ENCODE results near the gene LCK. TPM values are rescaled to one million over a fixed set of nuclear protein-coding genes. Genes with fewer than 3 reads are reported as not detected.

Gene LCK
- total and polyA plus RNA-seq, 9 of the 15 experiments (the other 6 are each of a cell fraction or from before 2014, with no cell fraction given), result 0.04 to 0.47 (median 0.13) TPM; not detected in 6

DNA sequence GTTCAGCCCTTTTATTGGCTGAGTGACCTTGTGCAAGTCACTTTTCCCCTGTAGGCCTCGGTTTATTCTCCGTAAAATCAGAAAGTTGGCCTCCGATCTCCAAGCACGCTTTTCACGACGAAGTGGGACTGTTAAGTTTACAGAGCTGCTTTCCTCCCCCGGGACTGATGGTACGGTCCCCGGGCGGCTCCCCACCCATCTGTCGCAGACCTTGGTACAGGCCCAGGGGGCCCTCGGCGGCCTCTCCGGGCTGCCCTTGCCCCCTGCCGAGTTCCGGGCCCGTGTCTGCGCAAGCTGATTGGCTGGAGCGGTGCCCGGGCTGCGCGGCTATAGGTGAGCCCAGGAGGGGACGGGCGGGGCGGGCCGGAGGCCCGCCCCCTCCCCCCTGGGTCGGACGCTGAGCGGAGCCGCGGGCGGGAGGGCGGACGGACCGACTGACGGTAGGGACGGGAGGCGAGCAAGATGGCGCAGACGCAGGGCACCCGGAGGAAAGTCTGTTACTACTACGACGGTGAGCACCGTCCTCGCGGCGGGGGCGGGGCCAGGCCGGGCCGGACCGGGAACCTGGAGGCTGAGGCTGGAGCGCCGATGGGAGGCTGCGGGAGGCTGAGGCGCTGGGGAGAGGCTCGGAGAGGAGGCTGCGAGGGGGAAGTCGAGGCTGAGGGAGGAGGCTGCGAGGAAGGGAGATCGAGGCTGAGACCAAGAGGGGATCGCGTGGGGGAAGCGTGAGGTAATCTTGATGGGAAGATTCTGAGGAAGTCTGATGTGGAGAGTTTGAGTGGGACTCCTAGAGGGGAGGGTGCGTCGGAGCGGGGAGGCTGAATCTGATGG lies 40.9 kb downstream of the LCK start, which contains the start of gene HDAC1 (continued):
- TF ChIP-seq PHF21A (IDR thresholded peaks at IDR 0.05; ENCODE audit: borderline replicate concordance, low read depth) (peak; percentile 61; the same call in 1 of the 2 replicates), POLR2AphosphoS5 (IDR thresholded peaks at IDR 0.05; ENCODE audit: control insufficient read depth, insufficient read depth, low read depth, low read length) (peak; percentile 57; the same call in 1 of the 2 replicates), E2F3 (CRISPR knock-in tag; IDR thresholded peaks at IDR 0.05) (peak; percentile 59; the same call in 1 of the 2 replicates), GTF2E2 (tag; IDR thresholded peaks at IDR 0.05) (peak; percentile 72), KDM1A (IDR thresholded peaks at IDR 0.05) (peak; percentile 71 to 92; a peak in 3 of 4 replicates), ESRRB (CRISPR knock-in tag; IDR thresholded peaks at IDR 0.05; ENCODE audit: borderline replicate concordance) (0 out of 2 replicates have a peak, but pooled peaks have one; percentile 46), HDAC1 (IDR thresholded peaks at IDR 0.05) (peak; percentile 61 to 89; a peak in 2 of 4 replicates), CC2D1A (IDR thresholded peaks at IDR 0.05) (peak; percentile 78), SMARCA4 (IDR thresholded peaks at IDR 0.05) (peak; percentile 53), ZFX (CRISPR knock-in tag; IDR thresholded peaks at IDR 0.05) (peak; percentile 88)
- TF ChIP-seq, protein P1, sequence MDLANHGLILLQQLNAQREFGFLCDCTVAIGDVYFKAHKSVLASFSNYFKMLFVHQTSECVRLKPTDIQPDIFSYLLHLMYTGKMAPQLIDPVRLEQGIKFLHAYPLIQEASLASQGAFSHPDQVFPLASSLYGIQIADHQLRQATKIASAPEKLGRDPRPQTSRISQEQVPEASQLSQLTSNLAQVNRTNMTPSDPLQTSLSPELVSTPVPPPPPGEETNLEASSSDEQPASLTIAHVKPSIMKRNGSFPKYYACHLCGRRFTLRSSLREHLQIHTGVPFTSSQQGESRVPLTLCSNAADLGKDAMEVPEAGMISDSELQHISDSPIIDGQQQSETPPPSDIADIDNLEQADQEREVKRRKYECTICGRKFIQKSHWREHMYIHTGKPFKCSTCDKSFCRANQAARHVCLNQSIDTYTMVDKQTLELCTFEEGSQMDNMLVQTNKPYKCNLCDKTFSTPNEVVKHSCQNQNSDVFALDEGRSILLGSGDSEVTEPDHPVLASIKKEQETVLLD (IDR thresholded peaks at IDR 0.05), result peak; percentile 83
- TF ChIP-seq, protein P2, sequence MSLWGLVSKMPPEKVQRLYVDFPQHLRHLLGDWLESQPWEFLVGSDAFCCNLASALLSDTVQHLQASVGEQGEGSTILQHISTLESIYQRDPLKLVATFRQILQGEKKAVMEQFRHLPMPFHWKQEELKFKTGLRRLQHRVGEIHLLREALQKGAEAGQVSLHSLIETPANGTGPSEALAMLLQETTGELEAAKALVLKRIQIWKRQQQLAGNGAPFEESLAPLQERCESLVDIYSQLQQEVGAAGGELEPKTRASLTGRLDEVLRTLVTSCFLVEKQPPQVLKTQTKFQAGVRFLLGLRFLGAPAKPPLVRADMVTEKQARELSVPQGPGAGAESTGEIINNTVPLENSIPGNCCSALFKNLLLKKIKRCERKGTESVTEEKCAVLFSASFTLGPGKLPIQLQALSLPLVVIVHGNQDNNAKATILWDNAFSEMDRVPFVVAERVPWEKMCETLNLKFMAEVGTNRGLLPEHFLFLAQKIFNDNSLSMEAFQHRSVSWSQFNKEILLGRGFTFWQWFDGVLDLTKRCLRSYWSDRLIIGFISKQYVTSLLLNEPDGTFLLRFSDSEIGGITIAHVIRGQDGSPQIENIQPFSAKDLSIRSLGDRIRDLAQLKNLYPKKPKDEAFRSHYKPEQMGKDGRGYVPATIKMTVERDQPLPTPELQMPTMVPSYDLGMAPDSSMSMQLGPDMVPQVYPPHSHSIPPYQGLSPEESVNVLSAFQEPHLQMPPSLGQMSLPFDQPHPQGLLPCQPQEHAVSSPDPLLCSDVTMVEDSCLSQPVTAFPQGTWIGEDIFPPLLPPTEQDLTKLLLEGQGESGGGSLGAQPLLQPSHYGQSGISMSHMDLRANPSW (CRISPR knock-in tag; IDR thresholded peaks at IDR 0.05), result no peak
- TF ChIP-seq, protein P3, sequence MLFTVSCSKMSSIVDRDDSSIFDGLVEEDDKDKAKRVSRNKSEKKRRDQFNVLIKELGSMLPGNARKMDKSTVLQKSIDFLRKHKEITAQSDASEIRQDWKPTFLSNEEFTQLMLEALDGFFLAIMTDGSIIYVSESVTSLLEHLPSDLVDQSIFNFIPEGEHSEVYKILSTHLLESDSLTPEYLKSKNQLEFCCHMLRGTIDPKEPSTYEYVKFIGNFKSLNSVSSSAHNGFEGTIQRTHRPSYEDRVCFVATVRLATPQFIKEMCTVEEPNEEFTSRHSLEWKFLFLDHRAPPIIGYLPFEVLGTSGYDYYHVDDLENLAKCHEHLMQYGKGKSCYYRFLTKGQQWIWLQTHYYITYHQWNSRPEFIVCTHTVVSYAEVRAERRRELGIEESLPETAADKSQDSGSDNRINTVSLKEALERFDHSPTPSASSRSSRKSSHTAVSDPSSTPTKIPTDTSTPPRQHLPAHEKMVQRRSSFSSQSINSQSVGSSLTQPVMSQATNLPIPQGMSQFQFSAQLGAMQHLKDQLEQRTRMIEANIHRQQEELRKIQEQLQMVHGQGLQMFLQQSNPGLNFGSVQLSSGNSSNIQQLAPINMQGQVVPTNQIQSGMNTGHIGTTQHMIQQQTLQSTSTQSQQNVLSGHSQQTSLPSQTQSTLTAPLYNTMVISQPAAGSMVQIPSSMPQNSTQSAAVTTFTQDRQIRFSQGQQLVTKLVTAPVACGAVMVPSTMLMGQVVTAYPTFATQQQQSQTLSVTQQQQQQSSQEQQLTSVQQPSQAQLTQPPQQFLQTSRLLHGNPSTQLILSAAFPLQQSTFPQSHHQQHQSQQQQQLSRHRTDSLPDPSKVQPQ (CRISPR knock-in tag; IDR thresholded peaks at IDR 0.05; ENCODE audit: borderline replicate concordance), result no peak
- TF ChIP-seq, protein P4, sequence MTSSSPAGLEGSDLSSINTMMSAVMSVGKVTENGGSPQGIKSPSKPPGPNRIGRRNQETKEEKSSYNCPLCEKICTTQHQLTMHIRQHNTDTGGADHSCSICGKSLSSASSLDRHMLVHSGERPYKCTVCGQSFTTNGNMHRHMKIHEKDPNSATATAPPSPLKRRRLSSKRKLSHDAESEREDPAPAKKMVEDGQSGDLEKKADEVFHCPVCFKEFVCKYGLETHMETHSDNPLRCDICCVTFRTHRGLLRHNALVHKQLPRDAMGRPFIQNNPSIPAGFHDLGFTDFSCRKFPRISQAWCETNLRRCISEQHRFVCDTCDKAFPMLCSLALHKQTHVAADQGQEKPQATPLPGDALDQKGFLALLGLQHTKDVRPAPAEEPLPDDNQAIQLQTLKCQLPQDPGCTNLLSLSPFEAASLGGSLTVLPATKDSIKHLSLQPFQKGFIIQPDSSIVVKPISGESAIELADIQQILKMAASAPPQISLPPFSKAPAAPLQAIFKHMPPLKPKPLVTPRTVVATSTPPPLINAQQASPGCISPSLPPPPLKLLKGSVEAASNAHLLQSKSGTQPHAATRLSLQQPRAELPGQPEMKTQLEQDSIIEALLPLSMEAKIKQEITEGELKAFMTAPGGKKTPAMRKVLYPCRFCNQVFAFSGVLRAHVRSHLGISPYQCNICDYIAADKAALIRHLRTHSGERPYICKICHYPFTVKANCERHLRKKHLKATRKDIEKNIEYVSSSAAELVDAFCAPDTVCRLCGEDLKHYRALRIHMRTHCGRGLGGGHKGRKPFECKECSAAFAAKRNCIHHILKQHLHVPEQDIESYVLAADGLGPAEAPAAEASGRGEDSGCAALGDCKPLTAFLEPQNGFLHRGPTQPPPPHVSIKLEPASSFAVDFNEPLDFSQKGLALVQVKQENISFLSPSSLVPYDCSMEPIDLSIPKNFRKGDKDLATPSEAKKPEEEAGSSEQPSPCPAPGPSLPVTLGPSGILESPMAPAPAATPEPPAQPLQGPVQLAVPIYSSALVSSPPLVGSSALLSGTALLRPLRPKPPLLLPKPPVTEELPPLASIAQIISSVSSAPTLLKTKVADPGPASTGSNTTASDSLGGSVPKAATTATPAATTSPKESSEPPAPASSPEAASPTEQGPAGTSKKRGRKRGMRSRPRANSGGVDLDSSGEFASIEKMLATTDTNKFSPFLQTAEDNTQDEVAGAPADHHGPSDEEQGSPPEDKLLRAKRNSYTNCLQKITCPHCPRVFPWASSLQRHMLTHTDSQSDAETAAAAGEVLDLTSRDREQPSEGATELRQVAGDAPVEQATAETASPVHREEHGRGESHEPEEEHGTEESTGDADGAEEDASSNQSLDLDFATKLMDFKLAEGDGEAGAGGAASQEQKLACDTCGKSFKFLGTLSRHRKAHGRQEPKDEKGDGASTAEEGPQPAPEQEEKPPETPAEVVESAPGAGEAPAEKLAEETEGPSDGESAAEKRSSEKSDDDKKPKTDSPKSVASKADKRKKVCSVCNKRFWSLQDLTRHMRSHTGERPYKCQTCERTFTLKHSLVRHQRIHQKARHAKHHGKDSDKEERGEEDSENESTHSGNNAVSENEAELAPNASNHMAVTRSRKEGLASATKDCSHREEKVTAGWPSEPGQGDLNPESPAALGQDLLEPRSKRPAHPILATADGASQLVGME (CRISPR knock-in tag; IDR thresholded peaks at IDR 0.05), result peak; percentile 85; the same call in 1 of the 2 replicates

Data from K562 (cell line).